Thymus (tissue), 11 donors: ENCODE results near the gene PTPRA. TPM values are rescaled to one million over a fixed set of nuclear protein-coding genes. Genes with fewer than 3 reads are reported as not detected.

ENCODE experiments used
- DNase-seq, 9 donors: peaks; one replicate each; pipeline ENCODE4 v3.0.0-alpha.2; 2013; ENCODE audit warnings: low spot score in 9 of 9, low read depth in 6 of 9, missing footprints in 1 of 9
- H3K27ac ChIP-seq, 2 donors: one replicate each; pipeline ENCODE4 v1.5.1; 2013; ENCODE audit warnings: control low read depth in 1 of 2, low read depth in 1 of 2, low read length in 1 of 2, mild to moderate bottlenecking in 1 of 2, moderate library complexity in 1 of 2
- H3K27me3 ChIP-seq, 2 donors: one replicate each; pipeline ENCODE4 v1.5.1; 2013; ENCODE audit warnings: low read length in 1 of 2; ENCODE audit not compliant: control insufficient read depth in 2 of 2, insufficient read depth in 1 of 2
- H3K36me3 ChIP-seq, 2 donors: one replicate each; pipeline ENCODE4 v1.5.1; 2013; ENCODE audit warnings: low read length in 1 of 2, mild to moderate bottlenecking in 1 of 2, moderate library complexity in 1 of 2; ENCODE audit not compliant: control insufficient read depth in 2 of 2, insufficient read depth in 2 of 2
- H3K4me1 ChIP-seq, 2 donors: one replicate each; pipeline ENCODE4 v1.5.1; 2013; ENCODE audit warnings: low read length in 2 of 2; ENCODE audit not compliant: control insufficient read depth in 2 of 2, insufficient read depth in 2 of 2
- H3K4me3 ChIP-seq, 2 donors: one replicate each; pipeline ENCODE4 v1.5.1; 2013; ENCODE audit warnings: low read length in 2 of 2, control low read depth in 1 of 2, mild to moderate bottlenecking in 1 of 2
- H3K9me3 ChIP-seq, 2 donors: one replicate each; pipeline ENCODE4 v1.5.1; 2013; ENCODE audit warnings: low read length in 1 of 2, mild to moderate bottlenecking in 1 of 2; ENCODE audit not compliant: control insufficient read depth in 2 of 2, insufficient read depth in 1 of 2
- WGBS: extraction: QIAGEN DNeasy Blood & Tissue Kit; methylation state at CpG from one replicate; pipeline ENCODE4 v1.1.7; 2013; 5-methylcytosine and 5-hydroxymethylcytosine counted together
- polyA plus RNA-seq: library from polyadenylated mRNA; stranded (reverse); fragments of 200-250 nt; gene quantifications from one replicate; pipeline ENCODE4 v1.2.3, GENCODE V29; 2013
- total RNA-seq: library from RNA; stranded (reverse); fragments of 120-200 nt; gene quantifications from one replicate; pipeline ENCODE4 v1.2.4, GENCODE V29; 2013
- donor health status: healthy.

Gene PTPRA
- total and polyA plus RNA-seq, 2 donors: 35.5 to 55.0 TPM

DNA sequence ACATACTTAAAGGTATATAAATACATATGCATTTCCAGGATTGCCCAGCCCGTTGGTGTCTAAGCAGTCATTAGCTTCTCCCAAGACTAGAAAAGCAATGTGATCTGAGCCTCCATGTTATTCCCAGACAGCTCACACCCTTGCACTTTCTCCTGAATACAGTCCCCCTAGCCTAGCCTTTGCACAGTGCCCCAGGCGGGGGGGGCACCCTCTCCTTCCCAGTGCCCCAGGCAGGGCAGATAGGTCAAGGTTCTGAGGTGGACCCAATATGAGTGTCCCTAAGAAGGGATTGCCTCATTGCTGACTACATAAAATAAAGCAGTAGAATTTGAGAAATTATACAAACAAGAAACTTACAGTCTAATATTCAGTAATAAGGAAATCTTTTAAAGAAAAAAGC lies 154.7 kb downstream of the PTPRA start:
- Histone ChIP-seq H3K36me3 (peaks cover 64 to 65% of the 10 kb centered on the region in 2 donors), H3K9me3 (no peaks in the 10 kb centered on the region), H3K4me3 (no peak overlapping the region), H3K4me1 (no peaks in the 10 kb centered on the region), H3K27me3 (no peaks in the 10 kb centered on the region), H3K27ac (no peak overlapping the region)
- WGBS: 85% methylated on average over 2 of the region's 2 CpGs
- DNase-seq: no peak

DNA sequence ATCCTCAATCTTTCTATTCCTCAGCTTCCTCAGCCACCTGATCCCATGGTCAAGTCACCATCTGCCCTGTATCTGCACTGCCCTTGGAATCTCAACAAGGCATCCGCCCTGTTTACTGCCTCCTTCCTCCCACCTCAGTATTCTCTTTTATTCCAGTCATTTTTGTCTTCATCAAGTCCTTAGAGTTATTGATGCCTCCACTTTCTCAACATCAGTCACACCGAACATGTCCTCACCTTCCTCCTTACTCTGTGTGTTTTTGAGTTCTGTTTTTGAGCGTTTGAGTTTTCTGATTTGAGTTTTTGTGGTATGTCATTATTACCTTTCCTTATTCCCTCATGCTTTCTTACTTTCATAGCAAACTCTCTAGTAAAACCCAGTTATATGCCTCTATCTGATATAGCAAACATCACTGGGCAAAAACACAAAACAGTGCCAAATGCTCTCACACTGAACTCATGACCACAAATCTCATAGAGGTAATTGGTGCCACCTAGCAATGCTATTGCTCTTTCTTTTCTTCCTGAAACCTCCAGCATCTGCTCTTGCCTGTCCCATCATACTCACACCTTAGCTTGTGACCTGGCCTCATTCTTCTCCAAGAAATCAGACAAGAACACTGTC lies 158.4 kb downstream of the PTPRA start:
- Histone ChIP-seq H3K36me3 (peaks cover 57 to 59% of the 10 kb centered on the region in 2 donors), H3K4me1 (no peaks in the 10 kb centered on the region), H3K4me3 (no peak overlapping the region), H3K9me3 (no peaks in the 10 kb centered on the region), H3K27ac (no peak overlapping the region), H3K27me3 (no peaks in the 10 kb centered on the region)
- WGBS: 98% methylated on average over 3 of the region's 3 CpGs
- no peak for DNase-seq

DNA sequence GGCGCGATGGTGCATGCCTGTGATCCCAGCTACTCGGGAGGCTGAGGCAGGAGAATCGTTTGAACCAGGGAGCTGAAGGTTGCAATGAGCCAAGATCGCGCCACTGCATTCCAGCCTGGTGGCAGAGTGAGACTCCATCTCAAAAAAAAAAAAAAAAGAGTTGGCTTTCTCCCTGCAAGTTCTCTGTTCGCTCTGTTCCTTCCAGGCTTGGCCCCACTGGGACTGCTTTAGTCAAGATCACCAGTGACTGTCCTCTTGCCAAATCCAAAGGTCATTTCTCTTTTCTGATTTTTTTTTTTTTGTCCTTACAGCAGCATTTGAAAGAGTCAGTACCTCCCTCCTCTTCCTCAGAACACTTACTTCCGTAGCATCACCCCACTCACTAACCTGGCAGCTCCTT lies 159.3 kb downstream of the PTPRA start:
- Histone ChIP-seq H3K27ac (no peak overlapping the region), H3K4me3 (no peak overlapping the region), H3K4me1 (no peaks in the 10 kb centered on the region), H3K9me3 (no peaks in the 10 kb centered on the region), H3K36me3 (peaks cover 57 to 60% of the 10 kb centered on the region in 2 donors), H3K27me3 (no peaks in the 10 kb centered on the region)
- no peak for DNase-seq
- 96% methylated on average over 8 of the region's 8 CpGs for WGBS

DNA sequence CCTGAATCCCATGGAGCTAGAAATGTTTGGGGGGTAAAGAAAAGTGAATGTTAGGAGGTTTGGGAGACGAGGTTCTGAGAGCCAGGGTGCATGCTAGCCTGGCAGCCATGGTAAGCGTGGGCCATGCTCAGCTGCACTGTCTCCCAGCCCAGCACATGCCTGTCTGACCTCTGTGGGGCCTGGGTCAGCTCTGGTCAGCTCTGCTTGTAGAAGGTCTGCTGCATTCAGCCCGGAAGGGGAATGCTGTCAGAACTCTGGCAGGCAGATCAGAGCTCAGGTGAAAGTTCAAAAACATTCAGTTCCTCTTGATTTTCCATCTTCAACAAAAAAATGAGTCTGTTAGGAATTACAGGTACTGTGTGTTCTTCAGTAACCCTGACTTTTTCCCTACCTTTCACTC lies 164.4 kb downstream of the PTPRA start:
- H3K36me3 ChIP-seq: peaks cover 54 to 69% of the 10 kb centered on the region in 2 donors
- no peaks in the 10 kb centered on the region for H3K4me1 ChIP-seq
- H3K27me3 ChIP-seq: no peaks in the 10 kb centered on the region
- no peaks in the 10 kb centered on the region for H3K9me3 ChIP-seq
- H3K4me3 ChIP-seq: no peak overlapping the region
- WGBS: 99% methylated on average over 3 of the region's 3 CpGs
- DNase-seq: no peak
- no peak overlapping the region for H3K27ac ChIP-seq

DNA sequence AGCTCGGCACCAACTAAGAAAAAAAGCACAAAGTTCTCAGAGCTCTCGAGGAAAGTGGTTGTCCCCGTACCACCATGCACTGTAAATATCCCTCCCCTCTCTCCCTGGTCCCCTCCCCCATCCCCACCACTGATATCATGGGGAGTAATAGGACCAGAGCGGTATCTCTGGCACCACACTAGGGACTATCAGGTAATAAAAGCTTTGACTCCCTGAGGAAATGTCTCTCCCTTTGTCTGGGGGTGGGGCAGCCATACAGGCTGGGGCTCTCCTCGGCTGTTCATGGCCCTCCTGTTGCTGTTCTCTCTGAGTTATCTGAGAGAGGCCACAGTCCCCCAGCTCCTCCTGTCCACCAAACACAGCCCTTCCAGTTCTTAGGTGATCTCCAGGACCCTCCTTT lies 165.2 kb downstream of the PTPRA start:
- DNase-seq: no peak
- H3K27ac ChIP-seq: no peak overlapping the region
- peaks cover 54 to 69% of the 10 kb centered on the region in 2 donors for H3K36me3 ChIP-seq
- no peak overlapping the region for H3K4me3 ChIP-seq
- H3K4me1 ChIP-seq: no peaks in the 10 kb centered on the region
- 99% methylated on average over 5 of the region's 5 CpGs for WGBS
- H3K27me3 ChIP-seq: no peaks in the 10 kb centered on the region
- H3K9me3 ChIP-seq: no peaks in the 10 kb centered on the region

DNA sequence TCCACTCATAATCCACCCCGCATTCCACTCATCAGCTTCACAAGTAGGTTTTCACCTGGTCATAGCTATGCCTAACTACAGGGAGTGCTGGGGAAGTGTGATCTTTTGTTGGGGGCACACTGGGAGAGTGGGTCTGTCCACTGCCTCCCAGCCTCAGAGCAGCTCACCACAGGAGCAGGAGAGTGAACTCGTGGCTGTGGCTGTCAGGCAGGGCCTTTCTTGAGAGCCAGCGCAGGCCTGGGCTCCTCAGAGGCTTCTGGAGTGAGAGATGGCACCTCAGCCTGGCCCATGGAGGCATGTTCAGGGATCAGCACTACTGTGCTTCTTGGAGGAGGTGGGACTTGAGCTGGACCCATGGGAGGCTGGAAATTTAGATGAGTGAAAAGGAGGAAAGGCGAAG lies 166.1 kb downstream of the PTPRA start:
- Histone ChIP-seq H3K4me3 (no peak overlapping the region), H3K36me3 (peaks cover 54 to 69% of the 10 kb centered on the region in 2 donors), H3K4me1 (no peaks in the 10 kb centered on the region), H3K27me3 (no peaks in the 10 kb centered on the region), H3K27ac (peak overlapping the region in 1 of 2 donors; percentile 11), H3K9me3 (no peaks in the 10 kb centered on the region)
- no peak for DNase-seq
- WGBS: 86% methylated on average over 4 of the region's 4 CpGs

DNA sequence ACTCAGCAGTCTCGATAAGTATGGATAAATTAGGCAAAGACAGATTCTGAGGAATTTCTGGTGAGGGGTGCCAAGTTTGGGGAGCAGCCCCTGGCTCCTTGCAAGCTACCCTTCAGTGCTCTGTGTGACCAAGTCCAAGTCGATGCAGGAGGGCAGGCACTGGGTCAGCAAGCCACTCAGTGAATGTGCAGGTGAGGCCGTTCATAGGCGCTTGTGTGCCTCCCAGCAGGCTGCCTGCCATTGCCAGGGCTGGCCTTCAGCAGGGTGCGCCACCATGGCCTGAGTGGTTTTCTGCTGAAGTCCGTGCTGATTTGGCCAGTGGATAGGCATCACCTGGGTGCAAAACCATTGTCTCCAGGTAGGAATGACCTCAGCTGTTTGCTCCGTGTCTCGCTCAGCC lies 166.8 kb downstream of the PTPRA start:
- Histone ChIP-seq H3K27ac (no peak overlapping the region), H3K4me1 (peaks cover 2% of the 10 kb centered on the region in 2 donors), H3K4me3 (no peak overlapping the region), H3K9me3 (no peaks in the 10 kb centered on the region), H3K27me3 (no peaks in the 10 kb centered on the region), H3K36me3 (peaks cover 50 to 64% of the 10 kb centered on the region in 2 donors)
- no peak for DNase-seq
- 98% methylated on average over 8 of the region's 8 CpGs for WGBS

DNA sequence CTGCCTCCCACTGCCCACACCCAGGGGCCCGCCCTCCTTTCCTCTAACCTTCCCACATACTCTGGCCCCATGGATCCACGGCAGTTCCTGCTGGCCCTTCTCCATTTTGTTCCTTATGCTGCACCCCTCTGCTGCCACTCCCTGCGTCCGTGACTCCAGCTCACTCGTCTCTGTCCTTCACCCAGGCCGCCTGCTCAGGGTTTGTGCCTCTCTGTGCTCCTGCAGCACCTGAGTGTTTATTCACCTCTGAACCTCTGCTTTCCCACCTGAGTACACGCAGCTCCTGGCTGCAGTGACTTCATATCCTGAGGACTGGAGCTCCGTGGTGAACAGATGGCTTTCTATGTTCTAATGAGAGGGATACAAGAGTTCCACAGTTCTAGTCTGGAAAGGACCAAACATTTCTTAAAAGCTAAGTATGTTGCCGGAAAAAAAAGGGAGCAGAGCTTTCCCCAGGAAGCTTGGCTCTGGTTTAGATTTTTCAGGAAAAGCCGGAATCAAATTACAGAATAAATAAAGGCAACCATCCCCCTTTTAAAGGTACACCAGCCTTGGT lies 168.7 kb downstream of the PTPRA start:
- no peak overlapping the region for H3K4me3 ChIP-seq
- peaks cover 32 to 46% of the 10 kb centered on the region in 2 donors for H3K36me3 ChIP-seq
- H3K4me1 ChIP-seq: peaks cover 9 to 11% of the 10 kb centered on the region in 2 donors
- H3K27ac ChIP-seq: peak overlapping the region in 1 of 2 donors; percentile 17
- H3K27me3 ChIP-seq: no peaks in the 10 kb centered on the region
- no peaks in the 10 kb centered on the region for H3K9me3 ChIP-seq
- WGBS: 92% methylated on average over 10 of the region's 10 CpGs
- DNase-seq: no peak

DNA sequence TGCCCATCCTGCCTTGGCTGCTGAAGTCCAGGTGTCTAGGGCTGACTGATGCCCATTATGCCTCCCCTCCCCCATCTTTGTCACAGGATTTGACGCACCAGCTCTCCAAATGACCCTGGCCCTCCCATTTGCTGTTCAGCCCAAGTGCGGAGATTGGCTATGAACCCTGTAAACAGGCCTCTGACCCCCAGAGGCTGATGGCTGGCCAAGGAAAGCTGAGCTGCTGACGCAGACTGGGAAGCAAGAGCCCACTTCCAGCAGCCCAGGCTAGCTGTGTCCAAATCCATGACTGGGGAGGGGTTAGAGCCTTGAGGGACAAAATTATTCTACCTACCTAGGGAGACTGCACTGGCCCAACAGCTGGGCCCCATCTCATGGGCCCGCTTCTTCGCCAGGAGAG lies 169.3 kb downstream of the PTPRA start:
- H3K36me3 ChIP-seq: peaks cover 29 to 42% of the 10 kb centered on the region in 2 donors
- H3K4me3 ChIP-seq: no peak overlapping the region
- no peak overlapping the region for H3K27ac ChIP-seq
- H3K27me3 ChIP-seq: no peaks in the 10 kb centered on the region
- no peak for DNase-seq
- no peaks in the 10 kb centered on the region for H3K9me3 ChIP-seq
- WGBS: 98% methylated on average over 5 of the region's 5 CpGs
- peaks cover 10 to 18% of the 10 kb centered on the region in 2 donors for H3K4me1 ChIP-seq
